A549 (cell line): ENCODE data around the gene ZDHHC22. TPM values are rescaled to one million over a fixed set of nuclear protein-coding genes. Genes with fewer than 3 reads are reported as not detected.

Source experiments
- ATAC-seq, 2 experiments: fragments of 200-7000 bp in 1 of 2; fragments of >200 bp in 1 of 2; cut with Nextera tagmentation in 1 of 2; cut with Tn5 transposase in 1 of 2; 3 replicates each; pipeline versions ENCODE4 v1.8.0 to v1.9.1; 2018 to 2020; ENCODE audit warnings: mild to moderate bottlenecking in 1 of 2, moderate library complexity in 1 of 2
- CTCF ChIA-PET: fragments of 300-600 bp; sonication (Branson Sonifier 250); formaldehyde crosslinking; extraction: SDS; loops from one replicate; lab custom pipeline; 2021; ENCODE audit warnings: antibody characterized with exemption, inconsistent platforms; lab: Yijun Ruan, JAX
- POLR2A ChIA-PET: fragments of 350-600 bp; formaldehyde crosslinking; extraction: SDS; loops from one replicate; lab custom pipeline; 2021; ENCODE audit warnings: antibody characterized with exemption, inconsistent platforms; lab: Yijun Ruan, JAX
- DNase-seq, 2 experiments: peaks; one replicate each; pipeline versions ENCODE4 v3.0.0 to v3.0.0-alpha.2; 2011 to 2016; ENCODE audit warnings: low read depth in 1 of 2, low spot score in 1 of 2
- FAIRE-seq: peaks from 2 replicates; lab custom pipeline; 2011; peaks lifted over from hg19 to GRCh38; lab: Jason Lieb, UNC
- H3K27ac ChIP-seq, 2 experiments: fragments of >200 bp; sonication (Bioruptor Twin); formaldehyde crosslinking; 3 replicates each; pipeline ENCODE4 v1.5.1; 2016 to 2017
- H3K4me1 ChIP-seq: fragments of >200 bp; sonication (Bioruptor Twin); formaldehyde crosslinking; 3 replicates; pipeline ENCODE4 v1.6.1; 2016
- H3K4me2 ChIP-seq: fragments of >200 bp; sonication (Bioruptor Twin); formaldehyde crosslinking; 3 replicates; pipeline ENCODE4 v1.6.1; 2016
- H3K4me3 ChIP-seq: fragments of >200 bp; sonication (Bioruptor Twin); formaldehyde crosslinking; 3 replicates; pipeline ENCODE4 v1.5.1; 2016
- H3K9me3 ChIP-seq: fragments of >200 bp; sonication (Bioruptor Twin); formaldehyde crosslinking; 3 replicates; pipeline ENCODE4 v1.6.1; 2016
- BCL3 ChIP-seq: fragments of >200 bp; sonication (Bioruptor Twin); formaldehyde crosslinking; IDR thresholded peaks from 3 replicates; pipeline ENCODE4 v1.6.1; 2016
- E2F6 ChIP-seq: IDR thresholded peaks from 2 replicates; pipeline ENCODE4 v1.6.1; 2012; ENCODE audit warnings: low read depth, borderline replicate concordance
- EHF ChIP-seq: fragments of 250-450 bp; sonication (Bioruptor Pico); IDR thresholded peaks from 2 replicates; pipeline ENCODE4 v1.5.0; 2020; ENCODE audit warnings: mild to moderate bottlenecking
- EHMT2 ChIP-seq: fragments of 200-600 bp; sonication (generic); IDR thresholded peaks from 2 replicates; pipeline ENCODE4 v1.6.1; 2016; ENCODE audit warnings: antibody characterized with exemption, low read depth, mild to moderate bottlenecking, moderate library complexity
- EP300 ChIP-seq, 2 experiments: fragments of >200 bp; sonication (Bioruptor Twin); formaldehyde crosslinking; IDR thresholded peaks; 2 replicates in 1 of 2; 3 replicates in 1 of 2; pipeline ENCODE4 v1.6.1; 2016 to 2017
- FOSL2 ChIP-seq, 2 experiments: fragments of 450-650 bp in 1 of 2; fragments of >200 bp in 1 of 2; sonication (Bioruptor Twin) in 1 of 2; formaldehyde crosslinking; IDR thresholded peaks; 2 replicates each; pipeline versions ENCODE4 v1.5.0 to v1.6.1; 2016 to 2020; ENCODE audit warnings: mild to moderate bottlenecking in 1 of 2, moderate library complexity in 1 of 2
- FOXS1 ChIP-seq: fragments of 250-450 bp; sonication (Bioruptor Pico); IDR thresholded peaks from 2 replicates; pipeline ENCODE4 v1.5.0; 2020; ENCODE audit warnings: mild to moderate bottlenecking, moderate library complexity
- HDAC2 ChIP-seq: fragments of 200-600 bp; sonication (generic); IDR thresholded peaks from 2 replicates; pipeline ENCODE4 v1.6.1; 2016
- HES2 ChIP-seq: fragments of >200 bp; sonication (Bioruptor Twin); formaldehyde crosslinking; IDR thresholded peaks from 2 replicates; pipeline ENCODE4 v1.6.1; 2016
- HOXA7 ChIP-seq: fragments of 250-450 bp; sonication (Bioruptor Pico); IDR thresholded peaks from 2 replicates; pipeline ENCODE4 v1.5.0; 2020; ENCODE audit warnings: mild to moderate bottlenecking, moderate library complexity
- JUN ChIP-seq, 2 experiments: fragments of >200 bp; sonication (Bioruptor Twin); formaldehyde crosslinking; IDR thresholded peaks; 2 replicates in 1 of 2; 3 replicates in 1 of 2; pipeline ENCODE4 v1.6.1; 2016 to 2017
- JUNB ChIP-seq: fragments of >200 bp; sonication (Bioruptor Twin); formaldehyde crosslinking; IDR thresholded peaks from 2 replicates; pipeline ENCODE4 v1.6.1; 2016
- KDM1A ChIP-seq: fragments of 200-600 bp; sonication (generic); IDR thresholded peaks from 2 replicates; pipeline ENCODE4 v1.6.1; 2016; ENCODE audit warnings: low read depth, mild to moderate bottlenecking
- KDM5A ChIP-seq: fragments of 200-600 bp; sonication (generic); IDR thresholded peaks from 2 replicates; pipeline ENCODE4 v1.6.1; 2016; ENCODE audit warnings: antibody characterized with exemption, mild to moderate bottlenecking
- MAFK ChIP-seq: fragments of 450-650 bp; IDR thresholded peaks from 2 replicates; pipeline ENCODE4 v1.6.1; 2014; ENCODE audit not compliant: partially characterized antibody
- NR3C1 ChIP-seq: fragments of >200 bp; sonication (Bioruptor Twin); formaldehyde crosslinking; IDR thresholded peaks from 3 replicates; pipeline ENCODE4 v1.6.1; 2017
- POLR2A ChIP-seq: IDR thresholded peaks from 2 replicates; pipeline ENCODE4 v1.6.1; 2012; ENCODE audit warnings: mild to moderate bottlenecking, low read length
- POLR2AphosphoS2 ChIP-seq: conservative IDR thresholded peaks from 2 replicates; pipeline ENCODE4 v1.6.1; 2012; ENCODE audit warnings: low read length, improper control_type of control experiment, inconsistent platforms
- RCOR1 ChIP-seq: fragments of 150-350 bp; IDR thresholded peaks from 2 replicates; pipeline ENCODE4 v1.6.1; 2014; ENCODE audit warnings: antibody characterized with exemption, low read length, low read depth
- REST ChIP-seq: fragments of 200-600 bp; sonication (generic); IDR thresholded peaks from 2 replicates; pipeline ENCODE4 v1.6.1; 2016; ENCODE audit warnings: antibody characterized with exemption, mild to moderate bottlenecking, moderate library complexity
- RFX5 ChIP-seq: fragments of 450-650 bp; IDR thresholded peaks from 2 replicates; pipeline ENCODE4 v1.7.1; 2014; ENCODE audit warnings: antibody characterized with exemption, mild to moderate bottlenecking, moderate library complexity
- RNF2 ChIP-seq: fragments of 200-600 bp; sonication (generic); IDR thresholded peaks from 2 replicates; pipeline ENCODE4 v1.6.1; 2016; ENCODE audit warnings: low read depth, mild to moderate bottlenecking, antibody characterized with exemption, moderate library complexity, borderline replicate concordance
- SMC3 ChIP-seq: fragments of >200 bp; sonication (Bioruptor Twin); formaldehyde crosslinking; IDR thresholded peaks from 3 replicates; pipeline ENCODE4 v1.6.1; 2018; ENCODE audit warnings: inconsistent platforms
- SREBF2 ChIP-seq: fragments of 450-650 bp; IDR thresholded peaks from 2 replicates; pipeline ENCODE4 v1.6.1; 2014; ENCODE audit warnings: mild to moderate bottlenecking, moderate library complexity
- TP53 ChIP-seq: fragments of 250-450 bp; sonication (Bioruptor Pico); IDR thresholded peaks from 2 replicates; pipeline ENCODE4 v1.5.0; 2021; ENCODE audit warnings: mild to moderate bottlenecking, moderate library complexity
- ZC3H11A ChIP-seq: fragments of 450-650 bp; IDR thresholded peaks from 2 replicates; pipeline ENCODE4 v1.6.1; 2014; ENCODE audit warnings: antibody characterized with exemption, mild to moderate bottlenecking
- ZNF302 ChIP-seq: fragments of 250-450 bp; sonication (Bioruptor Pico); IDR thresholded peaks from 2 replicates; pipeline ENCODE4 v1.9.0; 2021; ENCODE audit warnings: inconsistent platforms, mild to moderate bottlenecking, moderate library complexity
- WGBS: methylation state at CpG from one replicate; pipeline ENCODE4 v1.1.6; 2017; ENCODE audit errors: missing lambda C conversion rate; 5-methylcytosine and 5-hydroxymethylcytosine counted together
- polyA plus RNA-seq, 4 experiments: library from polyadenylated mRNA; depleted of rRNA in 3 of 4; stranded (reverse); fragments of >200 nt; fragmentation: RNase III in 1 of 4; extraction: RNeasy Plus Mini Kit Qiagen cat#74134 plus additional on column Dnase treatment in 1 of 4; gene quantifications; 2 replicates in 3 of 4; 3 replicates in 1 of 4; pipeline ENCODE4 v1.2.3, GENCODE V29; 2011 to 2017

ZDHHC22 gene
- polyA plus RNA-seq, 2 of the 4 experiments (the other 2 are of a cell fraction) = 0.04 to 0.23 TPM

- ChIA-PET POLR2A (interaction anchor here (1.0 to 1.1 kb wide), 2 partner anchors 8 to 24 kb away, joined by 3 to 4 read pairs; partner anchors contain the start of gene CIPC), CTCF (interaction anchor here (0.7 to 7.7 kb wide), 12 partner anchors 7 to 398 kb away, joined by 3 to 84 read pairs (median 8); no protein-coding TSS in a partner anchor)
- WGBS = 87% methylated on average over 6 of the region's 6 CpGs
- Histone ChIP-seq H3K27ac (no peak overlapping the region), H3K4me2 (no peak overlapping the region), H3K4me3 (no peak overlapping the region), H3K9me3 (no peaks in the 10 kb centered on the region), H3K4me1 (peaks cover 15% of the 10 kb centered on the region; the same call in 2 of the 3 replicates)
- no peak for ATAC-seq
- DNase-seq = no peak
- no peak for FAIRE-seq
- TF ChIP-seq ZNF302 (no peak), MAFK (no peak), JUNB (no peak), E2F6 (no peak), EHF (CRISPR knock-in tag) (no peak), FOXS1 (no peak), ZC3H11A (no peak), TP53 (no peak), NR3C1 (no peak), HDAC2 (no peak), FOSL2 (IDR thresholded peaks at IDR 0.05) (no peak), FOSL2 (CRISPR knock-in tag; IDR thresholded peaks at IDR 0.05) (no peak), RNF2 (no peak), EP300 (IDR thresholded peaks at IDR 0.05) (no peak), EHMT2 (no peak), RCOR1 (no peak), JUN (IDR thresholded peaks at IDR 0.05) (no peak), SMC3 (no peak), KDM5A (no peak), POLR2A (no peak)
These were observed 19.0 kb downstream of the ZDHHC22 start for GRCh38 chr14:77122526-77123125.

GRCh38 chr14:77120771-77121743, 20.5 kb downstream of the ZDHHC22 start:
- H3K4me1 ChIP-seq = peaks cover 15% of the 10 kb centered on the region; the same call in 2 of the 3 replicates
- no peak for DNase-seq
- POLR2A ChIA-PET = no interaction called here
- H3K4me3 ChIP-seq = no peak overlapping the region
- H3K27ac ChIP-seq = no peak overlapping the region
- H3K4me2 ChIP-seq = no peak overlapping the region
- no peak for FAIRE-seq
- H3K9me3 ChIP-seq = no peaks in the 10 kb centered on the region
- no peak for TF ChIP-seq HOXA7 (CRISPR knock-in tag)
- TF ChIP-seq FOXS1 = no peak
- no peak for TF ChIP-seq EHMT2
- TF ChIP-seq JUNB = no peak
- TF ChIP-seq REST = no peak
- TF ChIP-seq KDM5A = no peak
- no peak for TF ChIP-seq HES2
- no peak for TF ChIP-seq RCOR1
- TF ChIP-seq BCL3 = no peak
- no peak for TF ChIP-seq RFX5
- no peak for TF ChIP-seq SREBF2
- TF ChIP-seq KDM1A = no peak
- TF ChIP-seq POLR2AphosphoS2 = no peak
- CTCF ChIA-PET = interaction anchor here (1.1 to 6.1 kb wide), 7 partner anchors 11 to 246 kb away, joined by 3 to 32 read pairs (median 3); no protein-coding TSS in a partner anchor
- ATAC-seq = no peak
- 82% methylated on average over 9 of the region's 9 CpGs for WGBS
